Ammon's horn (tissue), 1 donor: ENCODE results near the gene BCL7C.
"Not testable (repeated sequence)": the region's sequence is repeated elsewhere in the genome, so short reads cannot be mapped to it uniquely, and the experiment has no call there.

Experiments used
- DNase-seq: peaks from one replicate; pipeline ENCODE4 v3.0.0-alpha.2; 2016; ENCODE audit warnings: low spot score

The BCL7C gene

DNA sequence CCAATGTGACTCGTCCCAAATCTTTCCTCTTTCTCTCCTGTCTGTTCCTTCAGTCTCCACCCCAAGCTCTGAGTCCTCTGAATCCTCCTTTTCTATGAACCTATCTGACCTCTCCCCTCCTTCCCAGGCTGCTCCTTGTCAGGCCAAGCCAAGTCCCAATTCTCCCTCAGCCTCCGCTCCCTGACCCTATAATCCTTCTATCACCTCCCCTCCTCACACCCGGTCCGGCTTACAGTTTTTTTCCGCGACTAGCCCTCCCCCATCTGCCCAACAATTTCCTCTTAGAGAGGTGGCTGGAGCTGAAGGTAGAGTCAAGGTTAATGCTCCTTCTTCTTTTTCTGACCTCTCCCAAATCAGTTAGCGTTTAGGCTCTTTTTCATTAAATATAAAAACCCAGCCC is 33.1 kb downstream of the BCL7C start:
- DNase-seq = not testable (repeated sequence)

DNA sequence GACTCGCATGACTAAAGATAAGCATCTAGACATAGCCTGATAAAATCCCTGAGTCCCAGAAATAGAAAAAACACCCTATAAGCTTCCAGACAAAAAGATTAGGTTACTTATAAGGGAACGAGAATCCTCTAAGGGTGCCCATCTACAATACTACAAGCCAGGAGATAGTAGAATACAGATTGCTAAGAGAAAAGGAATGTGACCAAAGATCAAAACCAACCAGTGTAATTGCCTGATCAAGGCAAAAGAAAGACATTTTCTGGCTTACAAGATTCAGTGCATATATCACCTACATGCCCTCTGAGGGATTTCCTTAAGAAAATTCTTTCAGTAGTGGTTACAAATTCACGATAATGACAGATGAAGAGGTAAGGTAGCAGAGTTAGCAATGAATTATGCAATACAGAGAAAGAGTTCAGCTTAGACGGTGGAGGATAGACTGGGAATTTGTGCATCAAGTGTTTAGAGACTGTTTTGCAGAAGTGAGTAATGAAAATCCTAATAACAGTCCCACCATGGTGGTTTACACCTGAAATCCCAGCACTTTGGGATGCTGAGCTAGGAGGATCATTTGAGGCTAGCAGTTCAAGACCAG is 35.0 kb downstream of the BCL7C start:
- DNase-seq = no peak

DNA sequence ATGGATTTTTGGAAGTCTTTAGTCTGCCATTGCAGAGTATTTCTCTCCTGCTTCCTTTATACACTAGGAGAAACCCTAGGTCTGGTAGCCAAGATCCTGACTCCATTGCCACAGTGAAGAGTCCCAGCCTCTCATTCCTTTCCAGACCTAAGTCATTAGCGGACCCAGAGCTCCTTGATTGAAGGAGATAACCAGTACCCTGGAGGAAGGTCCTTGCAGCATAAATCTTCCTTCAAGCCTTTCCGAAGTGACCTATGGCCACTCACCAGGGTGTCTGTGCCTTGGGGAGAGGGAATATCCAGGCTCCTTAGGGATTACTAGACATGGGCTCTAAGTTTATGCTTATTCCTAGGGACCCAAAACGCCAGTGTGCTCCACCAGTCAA is 35.8 kb downstream of the BCL7C start:
- DNase-seq = no peak

DNA sequence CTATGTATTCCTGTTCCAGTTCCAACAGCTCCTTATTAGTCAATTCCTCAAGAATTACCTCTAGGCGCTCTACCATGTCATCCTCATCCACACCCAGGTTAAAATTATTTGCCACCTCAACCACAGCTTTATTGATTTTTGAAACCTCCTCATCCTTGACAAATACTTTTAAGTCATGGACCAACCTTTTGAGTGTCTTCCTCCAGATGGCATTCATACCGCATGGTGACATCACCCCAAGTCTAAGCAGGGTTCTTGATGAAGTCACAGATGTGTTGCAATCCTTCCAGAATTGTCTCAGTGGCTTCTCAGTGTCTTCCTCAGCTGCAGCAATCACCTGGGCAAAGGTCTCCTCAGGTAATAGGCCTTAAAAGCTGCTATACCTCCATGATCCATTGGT is 40.1 kb downstream of the BCL7C start:
- DNase-seq = no peak

DNA sequence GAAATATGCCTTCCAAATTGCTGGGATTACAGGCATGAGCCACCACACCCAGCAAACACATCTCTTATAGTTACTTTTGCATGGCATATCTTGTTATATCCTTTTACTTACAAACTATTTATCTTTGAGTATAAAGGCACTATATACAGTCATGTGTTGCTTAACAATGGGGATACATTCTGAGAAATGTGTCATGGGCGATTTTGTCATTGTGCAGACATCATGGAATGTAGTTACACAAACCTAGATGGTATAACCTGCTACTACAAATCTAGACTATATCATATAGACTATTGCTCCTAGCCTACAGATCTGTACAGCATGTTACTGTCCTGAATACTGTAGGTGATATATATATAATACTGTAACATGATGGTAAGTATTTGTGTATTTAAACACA is 43.6 kb downstream of the BCL7C start:
- no peak for DNase-seq

DNA sequence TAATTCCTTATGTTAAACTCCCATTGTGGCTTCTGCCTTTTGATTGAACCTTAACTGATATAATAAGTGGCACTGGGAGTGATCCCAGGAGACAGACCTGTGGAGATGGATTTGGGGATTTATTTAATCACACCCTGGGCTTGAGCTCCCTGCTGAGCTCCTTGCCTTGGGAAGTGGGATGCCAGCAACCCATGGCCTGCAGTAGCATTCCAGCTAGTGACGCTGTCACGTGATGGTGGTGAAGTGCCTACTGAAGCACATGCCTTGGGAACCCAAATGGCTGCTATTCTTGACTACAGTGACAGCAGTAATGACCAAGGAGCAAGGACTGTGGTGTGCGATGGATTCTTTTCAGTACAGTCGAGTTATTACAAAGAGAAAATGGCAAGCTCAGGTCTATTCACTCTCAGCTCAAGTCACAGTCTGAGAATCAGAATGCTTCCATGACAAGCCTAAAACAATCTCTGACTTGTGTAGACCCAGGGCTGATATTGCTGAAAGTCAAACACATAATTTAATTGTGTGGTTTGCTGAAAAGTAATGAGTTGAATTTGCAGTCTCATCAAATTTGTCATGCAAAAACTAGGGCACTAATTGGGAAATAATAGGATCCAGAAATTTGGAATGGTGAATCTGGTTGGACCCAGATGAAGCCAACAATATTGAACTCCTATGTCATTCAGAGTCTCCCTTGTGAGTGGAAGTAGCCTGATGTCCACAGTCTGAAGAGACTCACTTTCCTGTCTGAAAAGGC is 47.1 kb downstream of the BCL7C start:
- DNase-seq = no peak

DNA sequence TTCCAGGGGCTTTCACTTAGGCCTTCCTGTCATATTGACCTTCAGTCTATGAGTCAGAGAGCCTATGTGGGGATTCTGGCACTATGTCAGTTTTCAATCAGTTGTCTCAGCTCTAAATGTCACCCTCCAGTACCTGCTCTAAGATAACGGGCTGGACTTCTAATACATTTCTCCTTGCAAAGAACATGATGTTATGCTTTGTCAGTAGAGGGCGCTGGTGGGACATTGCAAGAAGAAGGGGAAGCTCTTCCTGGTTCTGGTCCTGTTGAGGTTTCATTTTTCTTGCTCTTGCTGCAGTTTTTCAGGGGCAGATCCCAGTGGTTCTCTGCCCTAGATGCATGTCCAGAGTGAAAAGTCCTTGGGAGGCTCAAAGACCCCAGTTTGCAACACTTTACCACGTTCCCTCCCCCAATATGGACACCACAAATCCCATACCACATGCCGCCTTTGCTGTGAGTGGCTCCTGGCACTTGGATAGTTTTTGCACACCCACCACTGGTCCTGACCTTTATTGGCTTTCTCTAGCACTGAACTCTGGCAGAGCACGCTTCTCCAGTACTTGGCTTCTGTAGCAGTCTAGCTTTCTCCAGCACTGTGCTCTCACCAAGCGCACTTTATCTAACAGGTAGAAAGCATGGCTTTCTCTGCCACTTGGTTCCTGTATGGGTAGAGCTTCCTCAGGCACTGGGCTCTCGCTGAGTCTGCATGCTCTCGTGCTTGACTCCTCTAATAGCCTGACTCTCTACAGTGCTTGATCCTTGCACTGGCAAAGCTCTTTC is 49.0 kb downstream of the BCL7C start:
- DNase-seq = peak; percentile 93

DNA sequence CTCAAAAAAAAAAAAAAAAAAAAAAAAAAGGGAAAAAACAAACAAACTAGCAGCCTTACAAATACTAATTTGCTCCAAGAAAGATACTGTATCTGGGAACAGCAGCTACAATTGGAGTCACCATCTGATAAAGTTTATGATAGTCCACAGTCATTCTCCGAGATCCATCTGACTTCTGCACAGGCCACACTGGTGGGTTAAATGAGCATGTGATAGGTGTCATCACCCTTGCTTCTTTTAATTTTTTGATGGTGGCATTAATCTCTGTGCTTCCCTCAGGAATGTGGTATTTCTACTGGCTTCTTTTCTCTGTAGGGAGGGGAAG is 49.6 kb downstream of the BCL7C start:
- no peak for DNase-seq

DNA sequence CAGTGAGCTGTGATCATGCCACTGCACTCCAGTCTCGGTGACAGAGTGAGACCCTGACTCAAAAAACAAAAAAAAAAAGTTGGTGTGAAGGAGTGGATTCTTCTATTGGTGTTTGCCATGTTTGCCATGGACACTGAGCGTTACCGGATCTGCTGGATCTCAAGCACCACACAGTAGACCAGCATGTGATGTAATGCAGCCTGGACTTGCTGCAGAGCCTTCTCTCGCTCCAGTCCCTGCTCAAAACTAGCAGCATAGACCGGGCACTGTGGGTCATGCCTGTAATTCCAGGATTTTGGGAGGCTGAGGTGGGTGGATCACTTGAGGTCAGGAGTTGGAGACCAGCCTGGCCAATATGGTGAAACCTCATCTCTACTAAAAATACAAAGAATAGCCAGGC is 50.4 kb downstream of the BCL7C start:
- no peak for DNase-seq

DNA sequence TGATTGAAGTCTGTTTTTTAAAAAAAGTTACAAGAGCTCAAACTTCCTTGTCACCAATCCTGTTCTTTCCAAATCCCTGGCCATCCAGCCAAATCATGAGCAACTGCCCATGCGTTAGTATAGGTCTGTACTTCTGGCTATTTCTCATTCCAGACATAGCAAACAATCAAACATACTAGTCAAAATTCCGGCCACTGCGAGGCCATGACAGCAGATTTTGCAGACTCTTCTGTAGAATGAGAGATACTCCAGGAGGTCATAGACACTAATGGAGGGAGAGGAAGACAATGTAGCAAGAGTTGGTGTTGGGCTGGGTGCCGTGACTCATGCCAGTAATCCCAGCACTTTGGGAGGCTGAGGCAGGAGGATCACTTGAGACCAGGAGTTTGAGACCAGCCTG is 50.9 kb downstream of the BCL7C start:
- no peak for DNase-seq

DNA sequence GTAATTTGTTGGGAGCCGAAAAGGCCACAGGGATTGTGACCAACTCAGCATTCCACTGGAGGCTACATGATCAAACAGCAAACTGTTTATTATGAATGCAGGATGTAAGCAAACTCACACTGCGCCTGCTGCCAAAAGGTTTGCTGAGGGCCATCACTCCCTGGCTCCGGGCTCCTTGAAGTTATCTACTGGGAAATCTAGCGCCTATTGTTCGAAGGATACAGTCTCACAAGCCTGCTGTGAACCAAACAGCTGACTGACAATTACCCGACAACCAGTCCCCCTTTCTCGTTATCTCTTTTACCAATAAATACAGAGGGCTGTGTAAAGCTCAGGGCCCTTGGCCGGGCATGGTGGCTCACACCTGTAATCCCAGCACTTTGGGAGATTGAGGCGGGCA is 52.5 kb downstream of the BCL7C start:
- DNase-seq = no peak

DNA sequence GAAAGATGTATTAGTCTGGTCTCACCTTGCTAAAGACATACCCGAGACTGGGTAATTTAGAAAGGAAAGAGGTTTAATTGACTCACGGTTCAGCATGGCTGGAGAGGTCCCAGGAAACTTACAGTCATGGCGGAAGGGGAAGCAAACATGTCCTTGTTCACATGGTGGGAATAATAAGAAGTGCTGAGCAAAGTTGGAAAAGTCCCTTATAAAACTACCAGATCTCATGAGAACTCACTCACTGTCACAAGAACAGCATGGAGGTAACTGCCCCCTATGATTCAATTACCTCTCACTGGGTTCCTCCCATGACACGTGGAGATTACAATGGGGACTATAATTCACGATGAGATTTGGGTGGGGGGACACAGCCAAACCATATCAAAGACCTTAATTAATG is 53.3 kb downstream of the BCL7C start:
- DNase-seq = no peak

DNA sequence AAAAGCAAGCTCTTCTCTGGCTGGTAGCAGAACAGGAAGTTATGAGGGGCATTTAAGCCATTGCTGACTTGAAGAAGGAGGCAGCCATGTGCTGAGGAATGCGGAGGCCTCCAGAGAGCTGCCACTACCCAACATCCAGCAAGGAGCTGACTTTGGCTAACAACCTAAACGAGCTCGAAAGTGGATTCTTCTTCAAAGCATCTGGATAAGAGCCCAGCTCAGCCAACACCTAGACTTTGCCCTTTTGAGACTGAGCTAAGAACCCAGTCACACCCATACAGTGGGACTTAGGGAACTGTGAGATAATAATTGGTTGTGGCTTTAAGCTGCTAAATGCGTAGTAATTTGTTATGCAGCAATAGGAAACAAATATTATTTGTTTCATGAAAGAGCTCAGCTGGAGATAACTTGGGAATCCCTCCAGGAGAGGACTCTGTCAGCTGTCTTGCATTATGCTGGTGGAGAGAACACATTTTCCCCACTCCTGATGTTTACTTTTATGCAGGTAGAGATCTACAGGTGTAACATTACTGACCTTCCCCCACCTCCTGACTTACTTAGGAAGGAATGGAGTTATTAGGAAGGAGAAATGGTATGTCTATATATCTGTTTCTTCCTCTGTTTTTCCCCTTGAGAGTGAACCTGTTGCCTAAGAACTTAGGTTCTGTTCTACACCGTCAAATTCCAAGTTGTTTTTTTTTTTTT is 54.2 kb downstream of the BCL7C start:
- no peak for DNase-seq

DNA sequence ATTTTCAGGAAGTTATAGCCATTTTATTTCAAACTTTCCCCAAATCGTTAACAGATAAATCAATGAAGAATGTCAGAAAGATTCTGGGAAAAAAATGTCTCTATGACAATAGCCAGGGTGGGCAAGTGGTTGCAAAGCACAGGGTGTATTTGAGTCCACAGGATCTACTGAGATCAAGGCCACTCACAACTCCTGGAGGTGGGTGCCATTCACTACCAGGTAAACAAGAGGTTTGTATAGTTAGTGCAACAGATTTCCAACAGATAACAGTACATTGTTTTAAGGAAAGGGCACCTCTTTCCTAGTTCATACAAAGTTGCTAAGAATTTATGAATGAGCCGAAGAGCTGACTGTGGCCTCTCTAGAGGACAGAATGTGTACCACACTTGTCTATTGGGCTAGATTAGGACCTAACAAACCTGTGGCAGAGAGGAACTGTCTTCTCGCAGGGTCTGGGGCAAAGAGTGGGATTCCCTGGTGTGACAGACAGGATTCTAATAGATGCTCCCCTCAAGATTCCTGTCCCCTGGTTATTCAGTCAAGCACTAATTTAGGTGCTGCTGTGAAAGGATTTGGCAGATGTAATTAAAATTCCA is 54.9 kb downstream of the BCL7C start:
- DNase-seq = no peak

DNA sequence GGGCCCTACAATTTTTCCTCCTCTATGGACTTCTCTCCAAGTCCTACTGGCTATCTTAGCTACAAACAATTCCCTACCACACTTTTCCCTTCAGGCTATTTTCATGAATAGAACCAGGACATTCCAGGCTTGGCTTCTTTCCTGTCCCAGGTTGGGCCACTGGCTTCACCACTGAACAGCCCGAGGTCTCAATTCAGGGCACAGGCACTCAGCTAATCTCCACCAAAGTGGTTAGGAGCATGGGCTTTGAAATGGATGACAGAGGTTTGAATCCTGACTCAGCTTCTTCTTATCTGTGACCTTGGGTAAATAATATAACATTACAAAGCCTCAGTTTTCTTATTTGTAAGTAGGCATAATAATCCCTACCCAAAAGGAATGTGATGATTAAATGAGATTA is 56.0 kb downstream of the BCL7C start:
- DNase-seq = no peak
